Endothelial cell of umbilical vein (primary cell): ENCODE results near the gene EGFL7. TPM values are rescaled to one million over a fixed set of nuclear protein-coding genes. Genes with fewer than 3 reads are reported as not detected.
"Not testable (repeated sequence)": the region's sequence is repeated elsewhere in the genome, so short reads cannot be mapped to it uniquely, and the experiment has no call there.

Experiments used
- BruUV-seq: library from RNA; stranded (reverse); fragments of 400-500 nt; replicated peaks from 2 replicates; lab custom pipeline; 2021; lab: Mats Ljungman, UMichigan
- CTCF ChIA-PET: fragments of 300-600, 350-600 bp; sonication (Branson Sonifier 250); formaldehyde crosslinking; loops from one replicate; lab custom pipeline; 2021; ENCODE audit warnings: antibody characterized with exemption, inconsistent platforms; lab: Charles Lee
- POLR2A ChIA-PET: fragments of 300-600, 350-600 bp; sonication (Branson Sonifier 250); formaldehyde crosslinking; loops from one replicate; lab custom pipeline; 2021; ENCODE audit warnings: antibody characterized with exemption, inconsistent platforms; lab: Charles Lee
- DNase-seq: peaks from one replicate; pipeline ENCODE4 v3.0.0-alpha.2; 2011; ENCODE audit warnings: low read depth, low spot score
- FAIRE-seq: peaks from 2 replicates; lab custom pipeline; 2011; peaks lifted over from hg19 to GRCh38; lab: Jason Lieb, UNC
- H2AFZ ChIP-seq: 2 replicates; pipeline ENCODE4 v1.6.0; 2012; ENCODE audit warnings: low read depth, low read length, control low read depth, inconsistent platforms
- H3K27ac ChIP-seq: 2 replicates; pipeline ENCODE4 v1.5.1; 2011; ENCODE audit warnings: low read depth, mild to moderate bottlenecking, control low read depth, low read length, moderate library complexity; ENCODE audit not compliant: insufficient read depth
- H3K27me3 ChIP-seq, 2 experiments: 2 replicates each; pipeline versions ENCODE4 v1.6.0 to v1.6.1; 2011; ENCODE audit warnings: low read length in 2 of 2, mixed read lengths in 1 of 2; ENCODE audit not compliant: control insufficient read depth in 2 of 2, insufficient read depth in 2 of 2
- H3K36me3 ChIP-seq, 2 experiments: 2 replicates in 1 of 2; 3 replicates in 1 of 2; pipeline ENCODE4 v1.5.1; 2011; ENCODE audit warnings: low read length in 2 of 2, mild to moderate bottlenecking in 1 of 2, moderate library complexity in 1 of 2; ENCODE audit not compliant: control insufficient read depth in 2 of 2, insufficient read depth in 2 of 2; ENCODE audit errors: extremely low read depth in 1 of 2
- H3K4me1 ChIP-seq: 3 replicates; pipeline ENCODE4 v1.5.1; 2011; ENCODE audit warnings: mild to moderate bottlenecking, low read length; ENCODE audit not compliant: control insufficient read depth, insufficient read depth; ENCODE audit errors: extremely low read depth
- H3K4me2 ChIP-seq: 2 replicates; pipeline ENCODE4 v1.6.1; 2011; ENCODE audit warnings: low read length, control low read depth, mixed read lengths; ENCODE audit not compliant: insufficient read depth
- H3K4me3 ChIP-seq, 3 experiments: fragments of 200-600 bp in 1 of 3; sonication (generic), shearing (Covaris generic) in 1 of 3; replicated peaks in 1 of 3; 2 replicates each; pipeline ENCODE4 v1.5.1; 2011 to 2016; ENCODE audit warnings: control low read depth in 3 of 3, low read length in 3 of 3, mild to moderate bottlenecking in 2 of 3, inconsistent platforms in 1 of 3, low read depth in 1 of 3, moderate library complexity in 1 of 3; ENCODE audit not compliant: insufficient read depth in 1 of 3
- H3K79me2 ChIP-seq: 2 replicates; pipeline ENCODE4 v1.6.0; 2012; ENCODE audit warnings: low read length, inconsistent platforms; ENCODE audit not compliant: control insufficient read depth, insufficient read depth
- H3K9ac ChIP-seq: replicated peaks from 2 replicates; pipeline ENCODE3; 2011; ENCODE audit warnings: low read length, control low read depth; ENCODE audit not compliant: insufficient read depth; ENCODE audit errors: extremely low read depth
- H3K9me1 ChIP-seq: replicated peaks from 3 replicates; pipeline ENCODE4 v1.6.0; 2011; ENCODE audit warnings: mild to moderate bottlenecking, low read length; ENCODE audit not compliant: control insufficient read depth, insufficient read depth; ENCODE audit errors: extremely low read depth
- H3K9me3 ChIP-seq: replicated peaks from 2 replicates; pipeline ENCODE4 v1.5.1; 2012; ENCODE audit warnings: low read length, inconsistent platforms; ENCODE audit not compliant: control insufficient read depth, insufficient read depth
- H4K20me1 ChIP-seq: replicated peaks from 2 replicates; pipeline ENCODE3; 2011; ENCODE audit warnings: mild to moderate bottlenecking, low read length; ENCODE audit not compliant: control insufficient read depth, insufficient read depth; ENCODE audit errors: extremely low read depth
- dilution Hi-C: fragments of 300-500 bp; cut with MboI; formaldehyde crosslinking; loops from one replicate; pipeline ENCODE4 v1.15.0; 2019; ENCODE audit warnings: low sequenced_read_pairs; ENCODE audit not compliant: extremely low pct_ligation_motif_present
- intact Hi-C: fragments of 100-400 bp; cut with micrococcal nuclease; formaldehyde crosslinking; loops from one replicate; pipeline ENCODE4 v1.10.0; 2022
- polyA plus RNA-seq, 4 experiments: library from polyadenylated mRNA; depleted of rRNA in 3 of 4; stranded (reverse) in 3 of 4; unstranded in 1 of 4; fragments of >200 nt; gene quantifications; 2 replicates each; pipeline versions ENCODE4 v1.2.1 to v1.2.3, GENCODE V29; 2011 to 2012; ENCODE audit warnings: missing spikeins in 1 of 4
- total RNA-seq: library from RNA; stranded (reverse); gene quantifications from 2 replicates; pipeline ENCODE4 v1.2.3, GENCODE V29; 2021

EGFL7 gene
- total and polyA plus RNA-seq, 2 donors (not counting 3 experiments of a cell fraction or from before 2014, with no cell fraction given), result 1,043 to 1,377 TPM

- ChIA-PET CTCF (interaction anchor here (0.6 to 1.4 kb wide), 22 partner anchors 11 to 269 kb away, joined by 3 to 116 read pairs (median 4); partner anchors contain the start of gene SNAPC4), POLR2A (interaction anchor here (0.6 to 1.0 kb wide), 4 partner anchors 30 to 147 kb away, joined by 3 to 7 read pairs (median 3); partner anchors contain the start of gene EGFL7)
- H3K9me3 ChIP-seq, H3K27me3 ChIP-seq, DNase-seq, H4K20me1 ChIP-seq, H3K4me3 ChIP-seq, BruUV-seq, dilution Hi-C loops, H3K9me1 ChIP-seq, intact Hi-C loops, H3K4me1 ChIP-seq, H3K27ac ChIP-seq, H3K4me2 ChIP-seq, H3K9ac ChIP-seq, H3K36me3 ChIP-seq, H2AFZ ChIP-seq, FAIRE-seq, H3K79me2 ChIP-seq: not testable (repeated sequence)
Measured at GRCh38 chr9:136632072-136632471, 30.6 kb upstream of the EGFL7 start.

GRCh38 chr9:136632491-136633106 is 30.1 kb upstream of the EGFL7 start:
- DNase-seq, H3K36me3 ChIP-seq, H3K9me1 ChIP-seq, H3K79me2 ChIP-seq, H3K27ac ChIP-seq, POLR2A ChIA-PET, BruUV-seq, dilution Hi-C loops, H3K4me1 ChIP-seq, H3K27me3 ChIP-seq, intact Hi-C loops, H2AFZ ChIP-seq, H4K20me1 ChIP-seq, H3K9ac ChIP-seq, H3K9me3 ChIP-seq, H3K4me3 ChIP-seq, H3K4me2 ChIP-seq: not testable (repeated sequence)
- FAIRE-seq, result peak; percentile 59
- CTCF ChIA-PET, result interaction anchor here (0.9 to 3.7 kb wide), 6 partner anchors 29 to 147 kb away, joined by 3 to 116 read pairs (median 13); no protein-coding TSS in a partner anchor
